Measurements from ENCODE around the gene CLBA1. TPM values are rescaled to one million over a fixed set of nuclear protein-coding genes. Genes with fewer than 3 reads are reported as not detected.

The CLBA1 gene
- total and polyA plus RNA-seq, 2 experiments from 2014 or later: 1.6 to 1.8 TPM

GRCh38 chr14:104979758-104980610 is 5.6 kb upstream of the CLBA1 start:
- peak overlapping the region; percentile 2; the same call in 1 of the 3 replicates for H3K4me3 Mint-ChIP-seq
- H3K9me2 ChIP-seq (ENCODE audit: insufficient read depth): no peaks in the 10 kb centered on the region
- H3K4me1 ChIP-seq (ENCODE audit: insufficient read depth): peaks cover 4% of the 10 kb centered on the region; the same call in 1 of the 2 replicates
- no peak overlapping the region for H3K27ac Mint-ChIP-seq
- no peaks in the 10 kb centered on the region for H3K36me3 Mint-ChIP-seq (ENCODE audit: low read depth)
- H3K4me1 Mint-ChIP-seq: peaks cover 9% of the 10 kb centered on the region; the same call in 2 of the 3 replicates
- TF ChIP-seq ETS1 (IDR thresholded peaks at IDR 0.05): no peak
- TF ChIP-seq ZNF462 (CRISPR knock-in tag; IDR thresholded peaks at IDR 0.05): no peak
- no peak for TF ChIP-seq EZH2phosphoT487 (IDR thresholded peaks at IDR 0.05; ENCODE audit: unreplicated experiment)
- TF ChIP-seq ZNF114 (CRISPR knock-in tag; IDR thresholded peaks at IDR 0.05): no peak
- no peak for TF ChIP-seq EZH2 (IDR thresholded peaks at IDR 0.05; ENCODE audit: low read depth, unreplicated experiment)
- TF ChIP-seq STAT1 (IDR thresholded peaks at IDR 0.05; ENCODE audit: unreplicated experiment): no peak
- no peak for TF ChIP-seq CTCF (conservative IDR thresholded peaks at IDR 0.05; ENCODE audit: low read depth in 2 of 2)
- TF ChIP-seq NANOG (IDR thresholded peaks at IDR 0.05; ENCODE audit: borderline replicate concordance): no peak
- no peak for TF ChIP-seq ZNF331 (CRISPR knock-in tag; IDR thresholded peaks at IDR 0.05; ENCODE audit: low read depth)
- TF ChIP-seq CREB1 (CRISPR knock-in tag; IDR thresholded peaks at IDR 0.05; ENCODE audit: low read depth): no peak
- TF ChIP-seq POLR2AphosphoS5 (IDR thresholded peaks at IDR 0.05; ENCODE audit: low read depth): no peak
- no peak for TF ChIP-seq JUNB (IDR thresholded peaks at IDR 0.05; ENCODE audit: unreplicated experiment)
- TF ChIP-seq REST (IDR thresholded peaks at IDR 0.05; ENCODE audit: unreplicated experiment): no peak
- H2AFZ ChIP-seq: no peak overlapping the region
- H3K27ac ChIP-seq (ENCODE audit: low read depth): no peak overlapping the region
- no peaks in the 10 kb centered on the region for H4K20me1 ChIP-seq (replicated peaks; ENCODE audit: insufficient read depth)
- no peak for ATAC-seq
- no peak overlapping the region for H3K4me3 ChIP-seq
- no peaks in the 10 kb centered on the region for H3K79me2 ChIP-seq (replicated peaks; ENCODE audit: insufficient read depth)
- H3K36me3 ChIP-seq (ENCODE audit: insufficient read depth): no peaks in the 10 kb centered on the region
- no peaks in the 10 kb centered on the region; the same call in 2 of the 3 replicates for H3K9me3 Mint-ChIP-seq
- no peak overlapping the region for H3K4me2 ChIP-seq
- no peaks in the 10 kb centered on the region for H3F3A ChIP-seq (replicated peaks; ENCODE audit: low read depth)
- peaks cover 34% of the 10 kb centered on the region for H3K27me3 ChIP-seq (ENCODE audit: insufficient read depth)
- H3K27me3 Mint-ChIP-seq (ENCODE audit: insufficient read depth, low read depth, poor library complexity): peaks cover 33% of the 10 kb centered on the region
- DNase-seq (ENCODE audit: low spot score): no peak

Measured in GM23338 (cell line).